HG03378 (cell line): ENCODE measurements around the gene WDR35.

ENCODE experiments used
- ATAC-seq: cut with Tn5 transposase; IDR thresholded peaks from one replicate; pipeline ENCODE4 v1.9.1; 2021; ENCODE audit warnings: mild to moderate bottlenecking, moderate library complexity; ENCODE audit not compliant: unreplicated experiment

Gene WDR35

GRCh38 chr2:19989667-19990415 is at the start of gene WDR35:
TSS of gene WDR35 (minus strand) at chr2:19990105. CDS start at chr2:19990015, 90 bp downstream.
- ATAC-seq: peak; percentile 75

- ATAC-seq: no peak
Observed at GRCh38 chr2:20037660-20038059, 47.8 kb upstream of the WDR35 start.

DNA sequence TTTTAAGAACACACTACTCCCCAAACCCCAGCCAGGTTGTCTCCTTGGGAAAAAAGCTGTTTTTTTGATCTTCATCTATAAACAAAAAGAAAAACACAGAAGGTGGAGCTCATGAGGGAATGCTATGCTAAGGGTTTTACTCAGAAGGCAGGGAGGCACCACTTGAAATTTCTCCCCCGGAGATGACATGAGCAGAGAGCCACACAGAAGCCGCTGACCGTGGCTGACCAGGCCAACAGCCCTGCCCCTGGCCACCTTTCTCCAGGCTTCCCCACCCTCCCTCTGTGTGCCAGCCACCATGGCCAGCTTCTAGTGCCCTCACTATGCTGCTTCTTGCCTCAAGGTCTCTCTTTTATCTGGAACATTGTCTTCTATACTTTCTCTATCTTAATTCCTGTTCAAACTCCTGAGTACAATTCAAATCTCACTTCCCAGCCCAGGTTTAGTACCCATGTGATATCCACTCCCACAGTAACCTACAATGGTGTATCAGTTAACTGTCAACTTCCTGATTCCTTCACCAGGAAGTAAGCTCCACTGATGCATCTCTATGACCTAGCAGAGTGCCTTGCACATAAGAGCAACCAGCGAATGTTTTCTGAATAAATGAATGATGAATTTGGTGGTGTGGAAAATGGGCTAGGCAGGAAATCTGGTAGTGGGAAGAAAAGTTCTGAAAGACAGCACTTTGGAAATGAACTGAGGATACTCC is 46.2 kb upstream of the WDR35 start:
- peak; percentile 63 for ATAC-seq

GRCh38 chr2:20034821-20035220 is 44.9 kb upstream of the WDR35 start:
- no peak for ATAC-seq

DNA sequence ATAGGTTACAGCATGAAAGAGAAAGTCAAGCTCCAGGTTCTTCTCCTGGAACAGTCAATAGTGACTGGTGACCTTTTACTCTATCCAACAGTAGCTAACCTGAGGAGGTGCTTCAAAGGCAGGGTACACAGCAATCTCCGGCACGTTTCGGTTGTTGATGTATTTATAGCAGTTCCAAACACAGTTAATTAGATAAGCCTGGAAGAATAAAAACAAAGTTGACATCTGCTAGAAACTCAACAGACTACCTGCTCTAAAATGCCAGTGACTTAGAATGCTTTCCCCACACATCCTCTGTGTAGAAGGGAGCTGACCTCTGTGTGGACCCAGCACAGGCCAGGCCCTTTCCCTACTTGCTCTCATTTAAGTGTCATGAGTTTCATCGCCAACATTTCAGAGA is 44.3 kb upstream of the WDR35 start:
- ATAC-seq: no peak

- no peak for ATAC-seq
Observed at GRCh38 chr2:20033322-20033721, 43.4 kb upstream of the WDR35 start.

DNA sequence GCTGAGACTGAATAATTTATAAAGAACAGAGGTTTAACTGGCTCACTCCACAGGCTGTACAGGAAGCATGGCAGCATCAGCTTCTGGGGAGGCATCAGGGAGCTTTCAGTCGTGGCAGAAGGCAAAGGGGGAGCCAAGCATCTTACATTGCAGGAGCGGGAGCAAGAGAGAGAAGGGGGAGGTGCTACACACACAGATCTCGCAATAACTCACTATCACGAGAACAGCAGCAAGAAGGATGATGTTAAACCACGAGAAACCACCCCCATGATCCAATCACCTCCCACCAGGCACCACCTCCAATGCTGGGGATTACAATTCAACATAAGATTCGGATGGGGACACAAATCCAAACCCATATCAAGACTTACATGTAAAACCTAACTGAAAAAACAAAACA is 40.3 kb upstream of the WDR35 start:
- no peak for ATAC-seq

- ATAC-seq: no peak
Observed at GRCh38 chr2:20027705-20028434, 38.0 kb upstream of the WDR35 start.

DNA sequence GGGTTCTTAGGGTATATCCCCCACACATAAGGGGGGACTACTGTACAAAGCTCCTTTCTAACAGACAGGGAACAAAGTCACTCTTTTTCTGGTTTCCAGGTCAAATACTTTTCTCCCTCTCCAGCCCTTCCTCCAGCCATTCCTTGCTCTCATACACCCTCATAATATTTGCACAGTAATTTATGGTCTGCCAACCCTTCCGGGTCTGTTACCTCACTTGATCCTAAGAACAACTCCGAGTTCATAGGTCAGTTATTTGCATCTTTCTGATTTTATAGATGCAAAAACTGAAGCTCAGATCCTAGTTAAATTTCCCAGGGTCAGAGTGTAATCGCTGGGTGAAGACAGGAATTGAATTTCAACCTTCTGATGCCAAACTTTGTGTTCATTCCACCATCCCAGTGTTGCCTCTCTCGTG is 37.4 kb upstream of the WDR35 start:
- no peak for ATAC-seq

GRCh38 chr2:20025065-20025786 is 35.3 kb upstream of the WDR35 start:
- ATAC-seq: no peak

- ATAC-seq: no peak
Observed at GRCh38 chr2:20023688-20024087, 33.8 kb upstream of the WDR35 start.

DNA sequence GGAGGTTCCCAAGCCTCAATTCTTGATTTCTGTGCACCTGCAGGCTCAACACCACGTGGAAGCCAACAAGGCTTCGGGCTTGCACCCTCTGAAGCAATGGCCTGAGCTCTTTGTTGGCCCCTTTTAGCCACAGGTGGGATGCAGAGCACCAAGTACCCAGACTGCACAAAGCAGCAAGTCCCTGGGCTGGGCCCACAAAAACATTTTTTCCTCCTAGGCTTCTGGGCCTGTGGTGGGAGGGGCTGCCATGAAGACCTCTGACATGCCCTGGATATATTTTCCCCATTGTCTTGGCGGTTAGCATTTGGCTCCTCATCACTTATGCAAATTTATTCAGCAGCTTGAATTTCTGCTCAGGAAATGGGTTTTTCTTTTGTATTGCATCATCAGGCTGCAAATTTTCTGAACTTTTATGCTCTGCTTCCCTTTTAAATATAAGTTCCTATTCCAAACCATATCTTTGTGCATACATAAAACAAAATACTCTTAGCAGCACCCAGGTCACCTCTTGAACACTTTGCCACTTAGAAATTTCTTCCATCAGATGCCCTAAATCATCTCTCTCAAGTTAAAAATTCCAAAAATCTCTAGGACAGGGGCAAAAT is 31.6 kb upstream of the WDR35 start:
- ATAC-seq: no peak

DNA sequence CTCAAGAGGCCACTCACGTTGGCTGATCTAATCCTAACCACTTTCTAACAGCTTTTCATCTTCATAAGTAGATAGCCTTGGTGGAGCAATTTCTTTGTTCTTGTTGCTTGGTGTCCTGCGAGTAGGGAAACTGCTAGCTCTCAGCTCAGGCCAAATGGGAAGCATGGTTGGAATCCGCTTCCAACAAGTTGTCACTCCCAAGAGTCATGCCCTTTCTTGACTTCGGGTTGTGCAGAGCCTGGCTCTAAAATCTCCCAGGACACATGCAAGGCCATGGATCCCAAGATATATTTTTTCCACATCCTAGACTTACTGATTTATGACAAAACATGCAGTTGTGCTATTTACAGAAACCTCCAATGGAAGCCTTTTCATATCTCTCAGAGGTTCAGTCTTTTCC is 29.8 kb upstream of the WDR35 start:
- ATAC-seq: no peak

GRCh38 chr2:20018601-20019152 is 28.8 kb upstream of the WDR35 start:
- ATAC-seq: no peak

- no peak for ATAC-seq
Observed at GRCh38 chr2:20016346-20016745, 26.4 kb upstream of the WDR35 start.

DNA sequence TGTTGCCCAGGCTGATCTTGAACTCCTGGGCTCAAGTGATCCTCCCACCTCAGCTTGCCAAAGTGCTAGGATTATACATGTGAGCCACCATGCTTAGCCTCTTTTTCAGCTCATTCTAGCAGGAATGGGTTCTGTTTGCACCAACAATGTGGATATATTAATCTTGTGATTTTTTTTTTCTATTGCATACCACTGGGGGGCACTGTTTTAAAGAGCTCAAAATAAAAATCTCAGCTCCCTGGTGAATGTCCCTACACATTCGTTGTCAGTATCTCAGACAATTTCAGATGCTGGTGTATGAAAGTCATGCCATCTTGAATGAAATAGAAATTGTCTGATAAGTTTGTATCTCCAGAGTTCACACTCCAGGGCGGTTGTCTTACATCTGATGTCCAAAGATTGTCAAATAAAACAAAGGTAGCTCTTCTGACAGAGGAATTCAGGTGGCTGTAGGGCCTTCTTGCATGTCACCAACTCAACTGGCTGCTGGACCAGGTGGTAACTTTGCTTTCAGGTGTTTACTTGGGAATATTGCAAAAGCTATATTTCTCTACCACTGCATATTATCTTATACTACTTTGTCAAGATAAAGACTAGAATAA is 25.7 kb upstream of the WDR35 start:
- ATAC-seq: no peak

DNA sequence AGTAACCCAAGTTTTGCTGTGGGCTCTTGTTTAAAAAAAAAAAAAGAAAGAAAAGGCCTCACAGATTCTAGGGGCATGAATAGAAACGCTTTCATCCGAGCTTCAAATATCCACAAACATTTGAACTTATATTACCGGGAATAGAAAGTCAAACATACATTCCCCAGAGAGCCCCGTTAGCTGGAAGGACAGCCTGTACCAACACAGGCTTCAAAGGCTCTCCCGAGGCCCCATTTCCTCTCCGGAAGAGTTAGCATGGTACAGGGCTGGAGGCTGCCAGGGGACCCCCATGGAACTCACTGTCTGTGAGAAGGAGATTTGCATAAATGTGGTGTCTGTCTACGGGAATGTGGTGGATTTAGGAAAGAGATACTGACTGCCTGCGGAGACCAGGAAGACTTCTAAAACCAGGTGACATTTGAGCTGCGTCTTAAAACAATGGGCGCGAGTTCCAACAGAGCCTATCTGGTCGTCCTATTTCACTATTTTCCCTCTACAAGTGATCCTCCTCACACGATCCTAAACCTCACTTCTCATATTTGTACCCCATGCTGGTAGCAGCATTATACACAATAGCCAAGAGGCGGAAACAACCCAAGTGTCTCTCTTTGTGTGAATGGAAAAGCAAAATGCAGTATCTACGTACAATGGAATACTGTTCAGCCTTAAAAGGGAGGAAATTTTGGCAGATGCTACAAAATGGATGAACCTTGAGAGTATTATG is 23.4 kb upstream of the WDR35 start:
- ATAC-seq: no peak

GRCh38 chr2:20012282-20013125 is 22.6 kb upstream of the WDR35 start, which contains the start of gene MATN3:
TSS of gene MATN3 (minus strand) at chr2:20012668. CDS start at chr2:20012631, 37 bp downstream.
- no peak for ATAC-seq

DNA sequence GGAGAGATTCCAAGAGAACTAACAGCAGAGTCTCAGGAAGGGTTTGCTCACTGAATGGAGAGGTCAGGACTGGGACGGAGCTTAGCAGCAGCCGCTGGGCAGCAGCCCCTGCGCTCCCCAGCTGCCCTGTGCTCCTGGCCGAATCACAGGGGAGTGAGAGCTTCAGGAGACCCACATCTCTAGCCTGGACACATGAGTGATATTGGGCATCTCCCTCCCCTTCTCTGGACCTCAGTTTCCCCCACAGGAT is 22.1 kb upstream of the WDR35 start:
- no peak for ATAC-seq
